Body of pancreas (tissue), 4 donors: Measurements from ENCODE around the gene NOA1. TPM values are rescaled to one million over a fixed set of nuclear protein-coding genes. Genes with fewer than 3 reads are reported as not detected.
A peak's percentile ranks its signal among the peaks of the same experiment; 100 is the strongest.

Source experiments
- ATAC-seq: fragments of 150-250 bp; one replicate; pipeline ENCODE4 v1.9.1; 2016
- DNase-seq, 4 donors: peaks; one replicate each; pipeline ENCODE4 v3.0.0-alpha.2; 2019
- H3K27ac ChIP-seq, 4 donors: fragments of 200-600 bp; sonication (generic); 1 replicate in 3 of 4; 2 replicates in 1 of 4; pipeline versions ENCODE4 v1.5.1 to v1.6.1; 2016 to 2019; ENCODE audit warnings: mild to moderate bottlenecking in 1 of 4, mixed read lengths in 1 of 4, moderate library complexity in 1 of 4
- H3K27me3 ChIP-seq, 2 donors: fragments of 200-600 bp; sonication (generic); one replicate each; pipeline ENCODE4 v1.6.0; 2016; ENCODE audit warnings: mild to moderate bottlenecking in 1 of 2
- H3K36me3 ChIP-seq, 2 donors: fragments of 200-600 bp; sonication (generic); replicated peaks in 1 of 2; 2 replicates each; pipeline ENCODE4 v1.5.1; 2016; ENCODE audit warnings: low read depth in 2 of 2; ENCODE audit not compliant: insufficient read depth in 1 of 2
- H3K4me1 ChIP-seq: fragments of 200-600 bp; sonication (generic); one replicate; pipeline ENCODE4 v1.6.0; 2016
- H3K4me3 ChIP-seq, 2 donors: fragments of 200-600 bp; sonication (generic); 1 replicate in 1 of 2; 2 replicates in 1 of 2; pipeline ENCODE4 v1.5.1; 2016 to 2019
- H3K9me3 ChIP-seq, 3 donors: fragments of 200-600 bp; sonication (generic); 1 replicate in 2 of 3; 2 replicates in 1 of 3; pipeline ENCODE4 v1.5.1; 2016
- CTCF ChIP-seq, 7 experiments: fragments of 450-650 bp in 4 of 7; fragments of 200-600 bp in 3 of 7; sonication (generic) in 3 of 7; IDR thresholded peaks; one replicate each; pipeline ENCODE4 v1.5.1; 2016 to 2019; ENCODE audit warnings: antibody characterized with exemption in 7 of 7
- POLR2A ChIP-seq, 3 donors: fragments of 450-650 bp; IDR thresholded peaks; one replicate each; pipeline ENCODE4 v1.6.1; 2016; ENCODE audit warnings: antibody characterized with exemption in 3 of 3, mild to moderate bottlenecking in 2 of 3
- WGBS, 2 donors: methylation state at CpG; one replicate each; pipeline ENCODE4 v1.1.5; 2017; 5-methylcytosine and 5-hydroxymethylcytosine counted together
- intact Hi-C: fragments of 100-400 bp; cut with DNase I; formaldehyde crosslinking; loops from one replicate; pipeline ENCODE4 v1.15.1; 2023
- total RNA-seq, 2 donors: library from RNA; depleted of rRNA; stranded (reverse); fragments of >200 nt; gene quantifications; one replicate each; pipeline ENCODE4 v1.1.0, GENCODE V29; 2016

The NOA1 gene
- total RNA-seq, 2 donors from 2014 or later: 27.7 to 30.6 TPM

- Histone ChIP-seq H3K4me3 (no peak overlapping the region), H3K9me3 (no peaks in the 10 kb centered on the region), H3K36me3 (peaks cover 4 to 12% of the 10 kb centered on the region in 2 donors), H3K27me3 (no peaks in the 10 kb centered on the region), H3K4me1 (peaks cover 20% of the 10 kb centered on the region), H3K27ac (no peak overlapping the region)
- WGBS, 2 donors: 96 to 98% methylated on average over 3 of the region's 3 CpGs
- intact Hi-C loops: no loop called here
- no peak for ATAC-seq
- TF ChIP-seq POLR2A (IDR thresholded peaks at IDR 0.05) (no peak), CTCF (IDR thresholded peaks at IDR 0.05) (no peak)
- DNase-seq: no peak
These were observed 9.5 kb upstream of the NOA1 start for GRCh38 chr4:56986952-56987351.

- Histone ChIP-seq H3K36me3 (peaks cover 4 to 10% of the 10 kb centered on the region in 2 donors), H3K9me3 (no peaks in the 10 kb centered on the region), H3K27me3 (no peaks in the 10 kb centered on the region), H3K4me3 (no peak overlapping the region), H3K27ac (no peak overlapping the region), H3K4me1 (peaks cover 27% of the 10 kb centered on the region)
- 68 to 79% methylated on average over 1 of the region's 1 CpG for WGBS, 2 donors
- intact Hi-C loops: no loop called here
- no peak for DNase-seq
- TF ChIP-seq CTCF (IDR thresholded peaks at IDR 0.05): no peak
- no peak for TF ChIP-seq POLR2A (IDR thresholded peaks at IDR 0.05)
- ATAC-seq: no peak
These were observed 8.8 kb upstream of the NOA1 start for GRCh38 chr4:56986192-56986591.

GRCh38 chr4:56981795-56982201, 4.4 kb upstream of the NOA1 start:
- Histone ChIP-seq H3K27me3 (no peaks in the 10 kb centered on the region), H3K9me3 (no peaks in the 10 kb centered on the region), H3K4me3 (no peak overlapping the region), H3K36me3 (peaks cover 0 to 2% of the 10 kb centered on the region in 2 donors), H3K4me1 (peaks cover 43% of the 10 kb centered on the region), H3K27ac (peak overlapping the region in 3 of 4 donors; percentile 41 to 81 (median 74))
- intact Hi-C loops: no loop called here
- 53 to 60% methylated on average over 4 of the region's 4 CpGs for WGBS, 2 donors
- TF ChIP-seq CTCF (IDR thresholded peaks at IDR 0.05) (no peak), POLR2A (IDR thresholded peaks at IDR 0.05) (no peak)
- ATAC-seq (no peak), DNase-seq (no peak)

GRCh38 chr4:56979421-56980072, 2.1 kb upstream of the NOA1 start:
- TF ChIP-seq POLR2A (IDR thresholded peaks at IDR 0.05): no peak
- no peak for TF ChIP-seq CTCF (IDR thresholded peaks at IDR 0.05)
- H3K27me3 ChIP-seq: no peaks in the 10 kb centered on the region
- peak overlapping the region; percentile 89 to 95 for H3K4me3 ChIP-seq
- peak in 3 of 4 donors; percentile 24 to 35 (median 34) for DNase-seq
- H3K36me3 ChIP-seq: no peaks in the 10 kb centered on the region
- WGBS, 2 donors: 6 to 7% methylated on average over 21 of the region's 21 CpGs
- ATAC-seq: no peak
- H3K9me3 ChIP-seq: no peaks in the 10 kb centered on the region
- peaks cover 60% of the 10 kb centered on the region for H3K4me1 ChIP-seq
- peak overlapping the region; percentile 64 to 94 (median 86) for H3K27ac ChIP-seq
- intact Hi-C loops: no loop called here
